H1 (cell line): ENCODE data around the gene TXN2. TPM values are rescaled to one million over a fixed set of nuclear protein-coding genes. Genes with fewer than 3 reads are reported as not detected.

Experiments
- CTCF ChIA-PET: fragments of 300-600 bp; sonication (Branson Sonifier 250); formaldehyde crosslinking; loops from one replicate; lab custom pipeline; 2021; ENCODE audit not compliant: partially characterized antibody; lab: Charles Lee
- POLR2A ChIA-PET: fragments of 300-600 bp; sonication (Branson Sonifier 250); formaldehyde crosslinking; loops from one replicate; lab custom pipeline; 2021; ENCODE audit warnings: inconsistent platforms; ENCODE audit not compliant: partially characterized antibody; lab: Charles Lee
- DNase-seq, 2 experiments: peaks; one replicate each; pipeline versions ENCODE4 v3.0.0 to v3.0.0-alpha.2; 2010 to 2022; ENCODE audit warnings: low spot score in 2 of 2, low read depth in 1 of 2, mixed read lengths in 1 of 2
- FAIRE-seq: peaks from 2 replicates; lab custom pipeline; 2011; peaks lifted over from hg19 to GRCh38; lab: Jason Lieb, UNC
- H2AFZ ChIP-seq: 2 replicates; pipeline ENCODE4 v1.8.1; 2012; ENCODE audit warnings: low read length, inconsistent platforms
- H2AK5ac ChIP-seq: 2 replicates; pipeline ENCODE4 v1.6.1; 2013; ENCODE audit warnings: low read depth, low read length
- H2BK120ac ChIP-seq: replicated peaks from 2 replicates; pipeline ENCODE3; 2013; ENCODE audit warnings: low read depth, low read length, inconsistent platforms
- H2BK12ac ChIP-seq: 2 replicates; pipeline ENCODE4 v1.6.1; 2013; ENCODE audit warnings: low read depth, low read length
- H2BK15ac ChIP-seq: 2 replicates; pipeline ENCODE4 v1.6.1; 2013; ENCODE audit warnings: low read length
- H2BK20ac ChIP-seq: 2 replicates; pipeline ENCODE4 v1.6.1; 2013; ENCODE audit warnings: low read length
- H2BK5ac ChIP-seq: 2 replicates; pipeline ENCODE4 v1.6.1; 2013; ENCODE audit warnings: low read depth, low read length
- H3K14ac ChIP-seq: 2 replicates; pipeline ENCODE4 v1.6.1; 2013; ENCODE audit warnings: inconsistent platforms; ENCODE audit not compliant: insufficient read length
- H3K18ac ChIP-seq: 2 replicates; pipeline ENCODE4 v1.6.1; 2013; ENCODE audit warnings: low read length; ENCODE audit errors: extremely low read depth
- H3K23ac ChIP-seq: 2 replicates; pipeline ENCODE4 v1.6.1; 2013; ENCODE audit warnings: inconsistent platforms; ENCODE audit not compliant: insufficient read length
- H3K23me2 ChIP-seq: 2 replicates; pipeline ENCODE4 v1.6.1; 2013; ENCODE audit warnings: low read depth, low read length
- H3K27ac ChIP-seq: 2 replicates; pipeline ENCODE4 v1.6.1; 2011; ENCODE audit warnings: low read depth, low read length, inconsistent platforms
- H3K27me3 ChIP-seq, 4 experiments: replicated peaks in 1 of 4; 1 replicate in 1 of 4; 2 replicates in 3 of 4; pipeline versions ENCODE4 v1.6.1 to v1.8.1; 2011 to 2013; ENCODE audit warnings: low read length in 3 of 4, mild to moderate bottlenecking in 3 of 4, inconsistent platforms in 2 of 4, mixed read lengths in 2 of 4, moderate library complexity in 1 of 4; ENCODE audit not compliant: control insufficient read depth in 3 of 4, insufficient read depth in 3 of 4; ENCODE audit errors: extremely low read depth in 1 of 4
- H3K36me3 ChIP-seq, 4 experiments: 2 replicates each; pipeline versions ENCODE4 v1.6.1 to v1.8.1; 2011 to 2013; ENCODE audit warnings: mild to moderate bottlenecking in 4 of 4, low read length in 3 of 4, moderate library complexity in 2 of 4, control low read depth in 1 of 4, inconsistent platforms in 1 of 4; ENCODE audit not compliant: insufficient read depth in 4 of 4, control insufficient read depth in 2 of 4
- H3K4ac ChIP-seq: replicated peaks from 2 replicates; pipeline ENCODE3; 2013; ENCODE audit warnings: low read length, low read depth, mixed read lengths, inconsistent platforms; ENCODE audit not compliant: insufficient read length
- H3K4me1 ChIP-seq, 4 experiments: replicated peaks in 1 of 4; 1 replicate in 1 of 4; 2 replicates in 3 of 4; pipeline versions ENCODE4 v1.6.1 to v1.8.1; 2011 to 2013; ENCODE audit warnings: low read length in 3 of 4, inconsistent platforms in 2 of 4, mixed read lengths in 1 of 4; ENCODE audit not compliant: insufficient read depth in 4 of 4, control insufficient read depth in 3 of 4
- H3K4me2 ChIP-seq, 2 experiments: 2 replicates each; pipeline versions ENCODE4 v1.6.1 to v1.8.1; 2011 to 2013; ENCODE audit warnings: low read depth in 2 of 2, low read length in 2 of 2, control low read depth in 1 of 2, inconsistent platforms in 1 of 2, mild to moderate bottlenecking in 1 of 2; ENCODE audit not compliant: insufficient read depth in 1 of 2
- H3K4me3 ChIP-seq, 4 experiments: fragments of 200-600, 300-600 bp in 1 of 4; sonication (generic), shearing (Covaris generic), sonication (Bioruptor Twin) in 1 of 4; 2 replicates each; pipeline versions ENCODE4 v1.5.1 to v1.8.1; 2011 to 2016; ENCODE audit warnings: low read length in 4 of 4, low read depth in 3 of 4, control low read depth in 2 of 4, inconsistent platforms in 2 of 4, mild to moderate bottlenecking in 2 of 4, mixed read lengths in 1 of 4, moderate library complexity in 1 of 4; ENCODE audit not compliant: insufficient read depth in 2 of 4; ENCODE audit errors: extremely low read depth in 1 of 4
- H3K56ac ChIP-seq: replicated peaks from 2 replicates; pipeline ENCODE3; 2013; ENCODE audit warnings: low read depth, mild to moderate bottlenecking, mixed read lengths, low read length, inconsistent platforms; ENCODE audit not compliant: insufficient read length
- H3K79me1 ChIP-seq: 2 replicates; pipeline ENCODE4 v1.6.1; 2013; ENCODE audit warnings: low read depth, low read length, control low read depth
- H3K79me2 ChIP-seq, 2 experiments: 2 replicates each; pipeline versions ENCODE4 v1.6.1 to v1.8.1; 2012 to 2013; ENCODE audit warnings: low read length in 2 of 2, mild to moderate bottlenecking in 2 of 2, inconsistent platforms in 1 of 2; ENCODE audit not compliant: insufficient read depth in 2 of 2, control insufficient read depth in 1 of 2
- H3K9ac ChIP-seq, 4 experiments: replicated peaks in 1 of 4; 1 replicate in 1 of 4; 2 replicates in 3 of 4; pipeline versions ENCODE4 v1.6.1 to v1.8.1; 2011 to 2013; ENCODE audit warnings: low read depth in 3 of 4, low read length in 3 of 4, control low read depth in 2 of 4, mild to moderate bottlenecking in 2 of 4, moderate library complexity in 2 of 4, inconsistent platforms in 1 of 4; ENCODE audit errors: extremely low read depth in 1 of 4
- H3K9me3 ChIP-seq, 2 experiments: 2 replicates each; pipeline versions ENCODE4 v1.6.1 to v1.8.1; 2012 to 2013; ENCODE audit warnings: mild to moderate bottlenecking in 2 of 2, moderate library complexity in 2 of 2, control low read depth in 1 of 2, inconsistent platforms in 1 of 2, low read depth in 1 of 2, low read length in 1 of 2, mixed read lengths in 1 of 2; ENCODE audit not compliant: insufficient read depth in 2 of 2
- H4K20me1 ChIP-seq, 2 experiments: replicated peaks in 1 of 2; 2 replicates each; pipeline versions ENCODE3 to v1.8.1; 2011 to 2013; ENCODE audit warnings: inconsistent platforms in 2 of 2, low read length in 2 of 2, mild to moderate bottlenecking in 1 of 2; ENCODE audit not compliant: insufficient read depth in 2 of 2, control insufficient read depth in 1 of 2
- H4K5ac ChIP-seq: 2 replicates; pipeline ENCODE4 v1.6.1; 2013; ENCODE audit warnings: low read length, low read depth, mixed read lengths, inconsistent platforms; ENCODE audit not compliant: insufficient read length
- H4K8ac ChIP-seq: 2 replicates; pipeline ENCODE4 v1.8.0; 2013; ENCODE audit warnings: mild to moderate bottlenecking, moderate library complexity, low read length, inconsistent platforms; ENCODE audit not compliant: insufficient read depth; ENCODE audit errors: extremely low read depth
- H4K91ac ChIP-seq: replicated peaks from 2 replicates; pipeline ENCODE3; 2013; ENCODE audit warnings: low read length, mixed read lengths, inconsistent platforms; ENCODE audit not compliant: insufficient read length
- EGR1 ChIP-seq: IDR thresholded peaks from 2 replicates; pipeline ENCODE4 v1.6.1; 2011; ENCODE audit warnings: low read depth, low read length, borderline replicate concordance
- GABPA ChIP-seq: IDR thresholded peaks from 2 replicates; pipeline ENCODE4 v1.6.1; 2011; ENCODE audit warnings: mild to moderate bottlenecking, low read length, moderate library complexity, borderline replicate concordance; ENCODE audit not compliant: insufficient read depth
- HDAC2 ChIP-seq, 2 experiments: fragments of 300-600 bp in 1 of 2; sonication (generic) in 1 of 2; IDR thresholded peaks; 2 replicates each; pipeline ENCODE4 v1.6.1; 2011 to 2012; ENCODE audit warnings: low read depth in 2 of 2, low read length in 2 of 2, mild to moderate bottlenecking in 2 of 2, moderate library complexity in 2 of 2, borderline replicate concordance in 1 of 2, inconsistent platforms in 1 of 2
- HDAC6 ChIP-seq: IDR thresholded peaks from one replicate; pipeline ENCODE4 v1.7.1; 2012; ENCODE audit warnings: low read depth, mild to moderate bottlenecking, inconsistent platforms, low read length, moderate library complexity
- KDM1A ChIP-seq: fragments of 200-600, 300-600 bp; sonication (generic); IDR thresholded peaks from 2 replicates; pipeline ENCODE4 v1.7.1; 2016; ENCODE audit warnings: mild to moderate bottlenecking, low read length, borderline replicate concordance
- WGBS, 2 experiments: shearing (Covaris generic) in 1 of 2; methylation state at CpG; one replicate each; pipeline versions ENCODE4 v1.1.6 to v1.1.7; 2013 to 2015; ENCODE audit warnings: low lambda C conversion rate in 2 of 2, mixed read lengths in 2 of 2, inconsistent platforms in 1 of 2, low coverage in 1 of 2, missing lambda C conversion rate in 1 of 2; ENCODE audit not compliant: insufficient replicate concordance in 2 of 2, insufficient coverage in 1 of 2, insufficient read length in 1 of 2; ENCODE audit errors: extremely low coverage in 1 of 2, missing lambda C conversion rate in 1 of 2; 5-methylcytosine and 5-hydroxymethylcytosine counted together
- polyA plus RNA-seq, 7 experiments: library from polyadenylated mRNA; depleted of rRNA in 3 of 7; stranded (reverse) in 5 of 7; unstranded in 2 of 7; fragments of >200 nt in 5 of 7; fragments of 200-250 nt in 2 of 7; gene quantifications; 1 replicate in 5 of 7; 2 replicates in 1 of 7; 4 replicates in 1 of 7; pipeline versions ENCODE4 v1.2.1 to v1.2.3, GENCODE V29; 2011 to 2013; ENCODE audit warnings: missing spikeins in 2 of 7, mixed read lengths in 2 of 7
- total RNA-seq: library from RNA; stranded (reverse); fragmentation: NEBNext Ultra II Directional; extraction: Animal tissue kit (Norgen Biotek cat#: 25700); gene quantifications from 2 replicates; pipeline ENCODE4 v1.2.1, GENCODE V29; 2021

TXN2 gene
- total and polyA plus RNA-seq, 2 of the 8 experiments (the other 6 are each of a cell fraction or from before 2014, with no cell fraction given): 47.5 to 116 TPM

GRCh38 chr22:36464715-36465231 is 16.7 kb downstream of the TXN2 start:
- H4K91ac ChIP-seq: no peak overlapping the region
- H2BK15ac ChIP-seq: no peak overlapping the region; the same call in 1 of the 2 replicates
- H2AFZ ChIP-seq: no peak overlapping the region
- no peak overlapping the region for H3K23ac ChIP-seq
- H3K27me3 ChIP-seq: no peaks in the 10 kb centered on the region
- H3K56ac ChIP-seq: no peak overlapping the region
- peaks cover 0 to 2% (median 0%) of the 10 kb centered on the region in 4 experiments; a peak in 1 of 8 replicates for H3K36me3 ChIP-seq
- H4K20me1 ChIP-seq: no peaks in the 10 kb centered on the region
- H2BK120ac ChIP-seq: no peak overlapping the region
- 91% methylated on average over 20 of the region's 20 CpGs; no CpG with 5 or more reads in 1 of the 2 experiments for WGBS, 2 experiments
- no peaks in the 10 kb centered on the region for H3K79me1 ChIP-seq
- H3K14ac ChIP-seq: no peak overlapping the region
- H4K5ac ChIP-seq: no peak overlapping the region
- H3K18ac ChIP-seq: no peak overlapping the region
- DNase-seq: no peak
- H4K8ac ChIP-seq: no peak overlapping the region
- CTCF ChIA-PET: interaction anchor here (0.9 to 3.0 kb wide), 5 partner anchors 23 to 179 kb away, joined by 3 to 22 read pairs (median 3); no protein-coding TSS in a partner anchor
- no peak overlapping the region for H2BK12ac ChIP-seq
- no peak overlapping the region for H3K4me3 ChIP-seq
- H3K4me2 ChIP-seq: no peak overlapping the region
- 0 out of 2 replicates have a peak overlapping the region, but pooled peaks have one; percentile 16 for H2BK5ac ChIP-seq
- no peaks in the 10 kb centered on the region for H3K9me3 ChIP-seq
- no peak for FAIRE-seq
- H3K23me2 ChIP-seq: no peaks in the 10 kb centered on the region
- no peaks in the 10 kb centered on the region for H3K79me2 ChIP-seq
- H3K4ac ChIP-seq: no peak overlapping the region
- no peak overlapping the region for H3K9ac ChIP-seq
- no peak overlapping the region for H2BK20ac ChIP-seq
- H3K27ac ChIP-seq: no peak overlapping the region
- no peak for TF ChIP-seq HDAC6
- TF ChIP-seq KDM1A: no peak
- no peak for TF ChIP-seq GABPA
- TF ChIP-seq HDAC2 (IDR thresholded peaks at IDR 0.05; ENCODE audit: borderline replicate concordance in 1 of 2, low read depth in 2 of 2, low read length in 2 of 2): no peak
- TF ChIP-seq EGR1: no peak
- TF ChIP-seq, all 59 proteins: peak for 0
- POLR2A ChIA-PET: interaction anchor here (0.9 to 1.8 kb wide), 4 partner anchors 9 to 22 kb away, joined by 4 to 8 read pairs (median 6); no protein-coding TSS in a partner anchor
- Histone ChIP-seq H2AK5ac (no peak overlapping the region), H3K4me1 (peaks cover under 1 to 11% (median 5%) of the 10 kb centered on the region in 4 experiments; a peak in 6 of 7 replicates)
